Fibroblast of lung (primary cell): ENCODE data around the gene CFAP126.

ENCODE experiments used
- CTCF ChIP-seq, 2 donors: IDR thresholded peaks in 1 of 2; conservative IDR thresholded peaks in 1 of 2; 1 replicate in 1 of 2; 2 replicates in 1 of 2; pipeline ENCODE4 v1.5.1; 2011 to 2012; ENCODE audit warnings: low read length in 2 of 2, control low read depth in 1 of 2, inconsistent platforms in 1 of 2, low read depth in 1 of 2, mild to moderate bottlenecking in 1 of 2
- EZH2 ChIP-seq: IDR thresholded peaks from 2 replicates; pipeline ENCODE4 v1.5.1; 2012; ENCODE audit warnings: low read length, control low read depth, mild to moderate bottlenecking; ENCODE audit errors: missing control alignments

- TF ChIP-seq CTCF (conservative IDR thresholded peaks at IDR 0.05 in 1 of 2, IDR thresholded peaks at IDR 0.05 in 1 of 2; ENCODE audit: low read depth in 1 of 2, low read length in 2 of 2) (no peak), EZH2 (no peak)
Observed at GRCh38 chr1:161351482-161351881, 16.2 kb downstream of the CFAP126 start.
